Smooth muscle cell (in vitro differentiated cells): ENCODE results near the gene PRR12. TPM values are rescaled to one million over a fixed set of nuclear protein-coding genes. Genes with fewer than 3 reads are reported as not detected.

ENCODE experiments used
- DNase-seq: peaks from one replicate; lab custom pipeline; 2025; ENCODE audit not compliant: unreplicated experiment; lab: John Stamatoyannopoulos, UW
- H2AFZ ChIP-seq: fragments of 200-600 bp; sonication (generic); 2 replicates; pipeline ENCODE4 v1.6.0; 2016; ENCODE audit warnings: antibody characterized with exemption, low read depth, mild to moderate bottlenecking
- H3F3A ChIP-seq: fragments of 200-600 bp; sonication (generic); 2 replicates; pipeline ENCODE4 v1.6.0; 2017; ENCODE audit warnings: antibody characterized with exemption, low read depth
- H3K27ac ChIP-seq: fragments of 200-600 bp; sonication (generic); 2 replicates; pipeline ENCODE4 v1.5.1; 2016; ENCODE audit warnings: low read depth, mild to moderate bottlenecking
- H3K27me3 ChIP-seq: fragments of 200-600 bp; sonication (generic); 2 replicates; pipeline ENCODE4 v1.6.1; 2016; ENCODE audit warnings: low read depth, mild to moderate bottlenecking
- H3K36me3 ChIP-seq: fragments of 200-600 bp; sonication (generic); 2 replicates; pipeline ENCODE4 v1.5.1; 2016; ENCODE audit warnings: low read depth
- H3K4me1 ChIP-seq: fragments of 200-600 bp; sonication (generic); 2 replicates; pipeline ENCODE4 v1.5.1; 2016; ENCODE audit warnings: low read depth
- H3K4me2 ChIP-seq: fragments of 200-600 bp; sonication (generic); 2 replicates; pipeline ENCODE4 v1.6.0; 2016; ENCODE audit warnings: mild to moderate bottlenecking
- H3K4me3 ChIP-seq: fragments of 200-600 bp; sonication (generic); 2 replicates; pipeline ENCODE4 v1.5.1; 2016; ENCODE audit warnings: mild to moderate bottlenecking
- H3K79me2 ChIP-seq: fragments of 200-600 bp; sonication (generic); 2 replicates; pipeline ENCODE4 v1.6.0; 2016; ENCODE audit warnings: low read depth, mild to moderate bottlenecking
- H3K9ac ChIP-seq: fragments of 200-600 bp; sonication (generic); 2 replicates; pipeline ENCODE4 v1.6.0; 2016; ENCODE audit warnings: low read depth
- H3K9me3 ChIP-seq: fragments of 200-600 bp; sonication (generic); replicated peaks from 2 replicates; pipeline ENCODE4 v1.5.1; 2016; ENCODE audit warnings: low read depth
- H4K20me1 ChIP-seq: fragments of 200-600 bp; sonication (generic); 2 replicates; pipeline ENCODE4 v1.6.0; 2016; ENCODE audit warnings: low read depth
- CTCF ChIP-seq: fragments of 200-600 bp; sonication (generic); IDR thresholded peaks from 2 replicates; pipeline ENCODE4 v1.5.1; 2017; ENCODE audit warnings: borderline replicate concordance, mild to moderate bottlenecking, antibody characterized with exemption; ENCODE audit not compliant: insufficient read depth, poor library complexity, severe bottlenecking
- WGBS: methylation state at CpG from one replicate; pipeline ENCODE4 v1.1.7; 2016; ENCODE audit warnings: low lambda C conversion rate; 5-methylcytosine and 5-hydroxymethylcytosine counted together
- polyA plus RNA-seq: library from polyadenylated mRNA; unstranded; fragments of >200 nt; fragmentation: Nextera tagmentation; extraction: Ambion mirVana; gene quantifications from 2 replicates; pipeline ENCODE4 v1.2.1, GENCODE V29; 2016
- total RNA-seq: library from RNA; depleted of rRNA; stranded (reverse); fragments of >200 nt; gene quantifications from 2 replicates; pipeline ENCODE4 v1.2.3, GENCODE V29; 2014

PRR12 gene
- total and polyA plus RNA-seq, 2 experiments from 2014 or later: 1.7 to 4.5 TPM

- peaks cover 14% of the 10 kb centered on the region for H3K79me2 ChIP-seq
These were observed 72.2 kb downstream of the PRR12 start for GRCh38 chr19:49663224-49663623.

GRCh38 chr19:49664171-49665035 is 73.4 kb downstream of the PRR12 start:
- Histone ChIP-seq H3K27me3 (no peaks in the 10 kb centered on the region), H3K4me2 (peak overlapping the region; percentile 88), H3K9ac (peak overlapping the region; percentile 37), H3K36me3 (no peaks in the 10 kb centered on the region), H3K4me1 (peaks cover 6% of the 10 kb centered on the region), H3F3A (no peaks in the 10 kb centered on the region), H3K79me2 (peaks cover 14% of the 10 kb centered on the region), H3K4me3 (peak overlapping the region; percentile 80), H4K20me1 (peaks cover 25% of the 10 kb centered on the region), H3K9me3 (no peaks in the 10 kb centered on the region), H3K27ac (peak overlapping the region; percentile 67), H2AFZ (no peak overlapping the region)
- TF ChIP-seq CTCF: no peak
- DNase-seq: peak; percentile 86
- WGBS: 2% methylated on average over 53 of the region's 53 CpGs

More at GRCh38 chr19:49663224-49663623, 72.2 kb downstream of the PRR12 start:
- no peak overlapping the region for H3K4me3 ChIP-seq
- no peak overlapping the region for H3K4me2 ChIP-seq
- DNase-seq: no peak
- no peak overlapping the region for H2AFZ ChIP-seq
- no peak overlapping the region for H3K27ac ChIP-seq
- no peaks in the 10 kb centered on the region for H3K36me3 ChIP-seq
- no peaks in the 10 kb centered on the region for H3F3A ChIP-seq
- H3K27me3 ChIP-seq: no peaks in the 10 kb centered on the region
- H4K20me1 ChIP-seq: peaks cover 25% of the 10 kb centered on the region
- TF ChIP-seq CTCF: no peak
- WGBS: 94% methylated on average over 12 of the region's 12 CpGs
- H3K4me1 ChIP-seq: peaks cover 6% of the 10 kb centered on the region
- no peaks in the 10 kb centered on the region for H3K9me3 ChIP-seq
- H3K9ac ChIP-seq: no peak overlapping the region

DNA sequence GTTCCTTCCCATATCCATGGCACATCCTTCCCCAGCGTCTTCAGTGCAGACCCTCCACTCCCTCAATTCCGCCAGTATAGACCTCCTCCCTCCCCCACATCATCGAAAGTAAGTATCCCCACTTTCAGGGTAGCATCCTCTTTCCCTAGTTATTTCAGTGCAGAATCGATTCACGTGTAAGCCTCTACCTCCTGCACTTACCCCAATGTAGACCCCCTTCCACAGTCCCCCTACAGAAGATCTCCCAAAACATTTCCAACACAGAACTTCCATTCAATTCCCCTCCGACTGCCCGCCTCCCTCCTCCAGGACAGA is 74.0 kb downstream of the PRR12 start:
- H3K36me3 ChIP-seq: no peaks in the 10 kb centered on the region
- peaks cover 14% of the 10 kb centered on the region for H3K79me2 ChIP-seq
- no peak for TF ChIP-seq CTCF
- WGBS: under 1% methylated on average over 7 of the region's 7 CpGs
- no peak overlapping the region for H2AFZ ChIP-seq
- no peaks in the 10 kb centered on the region for H3F3A ChIP-seq
- peaks cover 6% of the 10 kb centered on the region for H3K4me1 ChIP-seq
- no peaks in the 10 kb centered on the region for H3K27me3 ChIP-seq
- H4K20me1 ChIP-seq: peaks cover 23% of the 10 kb centered on the region
- DNase-seq: no peak
- peak overlapping the region; percentile 67 for H3K27ac ChIP-seq
- H3K9ac ChIP-seq: peak overlapping the region; percentile 37
- H3K4me2 ChIP-seq: peak overlapping the region; percentile 88
- peak overlapping the region; percentile 80 for H3K4me3 ChIP-seq
- H3K9me3 ChIP-seq: no peaks in the 10 kb centered on the region
